HL-60/S4 treated with phorbol 12-myristate 13-acetate at 8.2 ng/mL for 4 days and 3 days (cell line): ENCODE measurements around the gene CEACAM6.

ENCODE experiments used
- in situ Hi-C: fragments of 300-500 bp; cut with MboI; formaldehyde crosslinking; loops from 2 replicates; pipeline ENCODE4 v1.15.0; 2022; ENCODE audit warnings: low sequenced_read_pairs

CEACAM6 gene

DNA sequence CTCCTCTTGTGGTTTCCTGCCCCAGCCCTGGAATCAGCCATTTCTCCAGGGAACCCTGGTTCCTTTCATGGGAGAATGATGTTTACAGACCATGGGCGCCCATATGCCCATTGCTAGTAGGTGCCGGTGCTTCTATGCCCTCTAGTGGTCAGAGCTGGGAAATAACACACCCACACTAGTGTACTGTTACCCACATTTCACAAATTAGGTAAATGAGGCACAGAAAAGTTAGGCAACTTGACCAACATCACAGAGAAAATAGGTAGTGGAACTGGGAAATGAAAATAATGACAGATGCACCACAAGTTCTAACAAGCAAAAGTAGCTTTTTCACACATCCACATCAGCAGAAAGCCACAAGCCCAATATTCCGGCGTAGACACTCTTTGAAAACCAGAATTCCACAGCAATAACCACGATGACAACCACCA lies 39.7 kb downstream of the CEACAM6 start:
- in situ Hi-C loops, result no loop called here

DNA sequence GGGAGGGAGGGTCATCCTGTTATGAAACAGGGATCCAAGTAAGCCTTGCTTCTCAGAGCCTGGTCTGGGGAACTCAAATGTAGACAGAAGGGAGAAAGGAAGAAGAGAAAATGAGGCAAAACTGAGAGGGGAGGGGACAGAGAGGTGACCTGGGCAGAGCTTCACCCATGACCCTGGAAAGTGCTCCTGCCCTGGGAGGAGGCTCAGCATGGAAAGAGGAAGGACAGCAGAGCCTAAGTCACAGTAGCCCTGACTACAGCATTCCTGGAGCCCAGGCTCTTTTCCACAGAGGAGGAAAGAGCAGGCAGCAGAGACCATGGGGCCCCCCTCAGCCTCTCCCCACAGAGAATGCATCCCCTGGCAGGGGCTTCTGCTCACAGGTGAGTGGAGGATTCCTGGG lies 41.0 kb downstream of the CEACAM6 start, which contains the start of gene CEACAM3:
TSS of gene CEACAM3 (plus strand) at position 226 of the 400 bp plus-strand sequence. CDS start at position 317, 91 bp downstream.
- in situ Hi-C loops, result no loop called here

DNA sequence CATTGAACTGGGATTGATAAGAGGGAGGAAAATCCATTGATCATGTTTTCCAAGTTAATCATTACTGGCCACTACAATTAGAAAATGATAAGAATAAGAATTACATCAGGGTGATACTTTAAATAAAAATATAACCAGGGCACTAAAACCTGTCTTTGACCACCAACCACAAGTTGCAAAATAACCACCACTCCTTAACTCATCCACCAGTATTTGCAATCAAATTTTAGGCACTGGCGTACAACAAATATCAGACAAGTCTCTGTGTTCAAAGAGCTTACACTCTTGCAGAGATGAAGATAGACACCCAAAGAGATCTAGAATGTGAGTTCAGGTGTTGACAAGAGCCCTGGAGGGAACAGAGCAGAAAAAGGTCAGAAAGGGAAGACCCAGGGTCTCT lies 41.6 kb downstream of the CEACAM6 start:
- in situ Hi-C loops, result no loop called here

DNA sequence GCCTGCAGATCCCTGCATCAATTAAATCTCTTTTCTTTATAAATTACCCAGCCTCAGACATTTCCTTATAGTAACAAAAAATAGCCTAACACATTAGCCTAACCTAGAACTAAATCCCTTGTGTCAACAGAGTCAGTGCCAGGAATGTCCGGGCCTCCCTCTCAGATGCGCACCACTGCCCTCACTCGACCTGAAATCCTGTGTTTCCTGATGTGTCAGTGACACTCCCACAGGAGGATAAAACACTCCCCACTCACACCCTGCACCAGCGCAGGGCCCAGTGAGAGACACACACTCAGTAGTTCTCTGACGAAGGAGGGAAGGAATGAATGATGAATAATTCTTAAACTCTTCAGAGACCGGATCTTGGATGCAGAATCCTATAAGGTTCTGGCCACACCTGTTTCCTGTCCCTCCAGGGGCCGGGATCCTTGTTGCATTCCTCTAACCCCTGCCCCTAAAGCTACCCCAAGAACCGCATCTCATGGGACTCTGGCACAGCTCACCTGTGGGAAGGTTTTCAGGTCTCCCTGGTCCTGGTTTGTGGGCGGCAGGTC lies 44.2 kb downstream of the CEACAM6 start:
- in situ Hi-C loops, result no loop called here

DNA sequence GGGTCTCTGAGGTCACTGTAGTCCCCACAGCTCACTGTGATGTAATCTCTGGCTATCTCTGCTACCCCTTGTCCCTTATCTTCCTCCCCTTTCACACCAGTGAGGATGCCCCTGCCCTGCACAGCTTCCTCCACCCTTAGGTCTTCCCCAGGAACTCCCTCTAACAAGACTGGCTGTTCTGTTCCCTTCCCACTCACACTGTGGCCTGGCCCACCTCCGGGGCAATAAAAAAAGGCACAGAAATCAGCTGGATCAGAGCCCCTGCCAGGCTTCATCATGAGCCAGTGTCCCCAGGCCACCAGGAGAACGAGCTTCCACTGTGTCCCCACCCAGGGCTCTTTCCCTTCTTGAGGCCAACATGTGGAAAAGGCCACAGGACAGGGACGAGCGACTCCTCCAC lies 45.7 kb downstream of the CEACAM6 start:
- in situ Hi-C loops, result no loop called here

DNA sequence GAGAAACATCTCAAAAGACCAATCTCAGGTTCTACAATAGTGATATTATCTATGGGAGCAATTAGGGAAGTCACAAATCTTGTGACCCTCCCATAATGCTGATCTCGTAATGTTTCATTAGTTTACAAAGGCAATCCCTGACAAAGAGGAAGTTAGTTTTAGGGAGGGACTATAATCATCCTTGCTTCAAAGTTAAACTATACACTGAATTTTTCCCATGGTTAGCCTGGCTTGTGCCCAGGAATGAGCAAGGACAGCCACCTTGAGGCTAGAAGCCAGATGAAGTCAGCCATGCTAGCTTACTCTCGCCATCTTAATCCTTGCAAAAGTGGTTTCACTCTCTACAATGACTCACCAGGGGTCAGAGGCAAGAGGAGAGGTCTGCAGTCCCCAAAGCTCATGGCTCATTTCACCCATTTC lies 46.5 kb downstream of the CEACAM6 start:
- in situ Hi-C loops, result no loop called here

DNA sequence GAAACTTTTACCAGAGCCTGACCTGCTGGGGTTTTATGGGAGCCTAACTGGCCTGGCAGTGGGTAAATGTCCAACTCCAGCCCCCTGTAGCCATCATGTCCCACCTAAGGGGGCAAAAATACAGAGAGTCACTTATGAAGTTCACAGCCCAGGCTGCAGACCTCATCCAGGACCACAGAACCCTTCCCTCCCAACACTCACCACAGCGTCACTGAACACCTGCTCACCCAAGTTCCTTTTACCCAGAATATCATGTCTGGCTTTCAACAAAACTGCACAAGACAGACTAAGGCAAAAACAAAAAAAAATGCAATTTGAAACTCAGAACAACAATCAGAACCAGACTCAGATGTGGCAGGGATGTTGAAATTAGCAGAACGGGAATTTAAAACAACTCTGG lies 47.4 kb downstream of the CEACAM6 start:
- in situ Hi-C loops, result no loop called here

DNA sequence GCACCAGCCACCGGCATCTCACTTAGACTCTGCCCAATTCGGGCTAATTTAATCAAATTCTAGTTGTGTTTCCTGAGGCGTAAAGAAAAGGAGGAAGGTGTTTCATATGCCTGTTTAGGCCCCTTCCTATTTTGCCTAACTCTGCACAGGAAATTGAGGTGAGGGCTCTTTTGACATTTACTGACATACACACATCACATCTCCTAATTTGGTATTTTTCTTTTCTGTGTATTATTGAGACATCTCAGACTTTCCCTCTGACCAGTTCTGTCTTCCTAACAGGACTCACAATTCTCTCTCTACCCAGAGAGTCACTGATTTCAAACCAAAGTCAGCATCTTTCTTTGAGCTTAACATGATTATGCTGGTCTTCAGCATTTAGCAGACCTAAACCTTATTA lies 49.0 kb downstream of the CEACAM6 start:
- in situ Hi-C loops, result no loop called here

DNA sequence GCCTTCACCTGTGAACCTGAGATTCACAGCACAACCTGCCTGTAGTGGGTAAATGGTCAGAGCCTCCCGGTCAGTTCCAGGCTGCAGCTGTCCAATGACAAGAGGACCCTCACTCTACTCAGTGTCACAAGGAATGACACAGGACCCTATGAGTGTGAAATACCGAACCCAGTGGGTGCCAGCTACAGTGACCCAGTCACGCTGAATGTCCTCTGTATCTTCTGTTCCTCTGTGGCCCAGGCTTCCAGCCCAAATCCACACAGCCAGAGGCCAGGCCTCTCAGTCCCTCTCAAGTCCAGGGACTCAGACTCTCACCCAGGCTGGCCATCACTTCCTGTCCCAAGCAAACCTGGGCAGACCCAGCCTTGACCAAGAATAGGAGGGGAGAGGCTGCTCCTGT lies 51.8 kb downstream of the CEACAM6 start:
- in situ Hi-C loops, result no loop called here

DNA sequence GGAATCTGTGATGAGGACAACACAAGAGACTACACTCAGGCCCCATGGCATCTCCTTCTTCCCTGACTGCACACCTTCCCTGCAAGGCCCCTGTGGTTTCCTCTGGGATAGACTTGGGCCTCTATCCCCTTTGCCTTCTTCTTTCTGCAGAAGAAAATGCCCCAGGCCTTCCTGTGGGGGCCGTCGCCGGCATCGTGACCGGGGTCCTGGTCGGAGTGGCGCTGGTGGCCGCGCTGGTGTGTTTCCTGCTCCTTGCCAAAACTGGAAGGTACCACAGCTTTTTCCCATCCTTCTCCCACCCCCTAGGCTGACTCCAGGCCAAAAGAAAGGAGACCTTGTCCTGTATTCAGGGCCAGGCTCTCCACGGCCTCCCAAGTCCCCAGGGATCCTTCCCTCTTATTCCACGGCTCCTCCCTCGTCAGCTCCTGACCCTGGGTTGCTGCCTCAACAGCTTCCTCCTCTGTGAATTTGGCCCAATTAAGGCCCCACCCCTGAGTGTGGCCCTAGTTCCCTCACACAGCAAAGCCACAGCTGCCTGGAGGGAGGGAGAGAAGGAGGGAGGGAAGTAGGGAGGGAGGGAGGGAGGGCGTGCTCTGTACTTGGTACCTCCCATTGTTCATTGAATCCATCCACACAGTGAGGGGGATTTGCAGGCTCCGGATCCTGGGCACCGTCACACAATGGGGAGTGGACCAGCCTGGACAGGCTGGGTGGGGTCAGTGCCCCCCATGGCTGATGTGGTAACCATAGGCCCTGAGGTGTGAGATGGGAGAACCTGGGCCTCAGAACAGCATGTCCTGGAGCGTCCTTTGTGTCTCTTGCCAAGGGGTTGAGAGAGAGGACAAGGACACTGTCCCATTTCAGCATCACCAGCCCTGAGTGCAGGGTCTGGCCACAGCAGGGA lies 53.6 kb downstream of the CEACAM6 start:
- in situ Hi-C loops, result no loop called here

DNA sequence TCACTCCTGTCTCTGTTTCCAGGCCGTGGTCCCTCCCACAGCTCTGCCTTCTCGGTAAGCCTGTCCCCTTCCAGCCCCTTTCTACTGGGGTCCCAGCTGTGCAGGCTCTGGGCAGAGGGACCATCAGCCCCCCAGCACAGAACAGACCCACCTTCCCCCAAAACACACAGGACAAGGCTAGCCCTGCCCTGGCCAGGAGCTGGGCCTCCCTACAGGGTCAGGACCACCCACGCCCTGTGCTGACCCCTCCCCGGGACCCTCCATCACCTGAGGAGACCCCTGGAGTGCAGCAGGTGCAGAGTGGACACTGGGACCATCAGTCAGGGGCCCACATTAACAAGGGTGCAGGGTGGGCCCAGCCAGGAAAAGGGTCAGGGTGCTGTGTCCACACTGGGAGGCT lies 55.0 kb downstream of the CEACAM6 start:
- in situ Hi-C loops, result no loop called here

DNA sequence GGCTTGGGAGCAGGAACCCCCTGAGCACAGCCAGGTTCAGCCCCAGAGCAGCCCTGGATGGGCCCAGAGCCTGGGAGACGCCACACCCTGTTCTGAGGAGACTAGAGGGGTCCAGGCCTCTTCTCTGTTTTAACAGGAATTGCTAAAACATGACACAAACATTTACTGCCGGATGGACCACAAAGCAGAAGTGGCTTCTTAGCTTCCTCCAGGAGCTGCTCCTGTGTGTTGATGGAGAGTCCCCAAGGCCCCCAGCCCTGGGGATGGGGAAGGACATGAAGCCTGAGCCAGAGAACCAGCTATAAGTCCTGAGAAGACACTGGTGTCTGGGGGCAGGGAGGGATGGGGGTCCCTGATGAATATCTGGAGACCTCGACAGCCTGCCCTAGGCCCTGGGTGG lies 55.7 kb downstream of the CEACAM6 start:
- in situ Hi-C loops, result no loop called here

DNA sequence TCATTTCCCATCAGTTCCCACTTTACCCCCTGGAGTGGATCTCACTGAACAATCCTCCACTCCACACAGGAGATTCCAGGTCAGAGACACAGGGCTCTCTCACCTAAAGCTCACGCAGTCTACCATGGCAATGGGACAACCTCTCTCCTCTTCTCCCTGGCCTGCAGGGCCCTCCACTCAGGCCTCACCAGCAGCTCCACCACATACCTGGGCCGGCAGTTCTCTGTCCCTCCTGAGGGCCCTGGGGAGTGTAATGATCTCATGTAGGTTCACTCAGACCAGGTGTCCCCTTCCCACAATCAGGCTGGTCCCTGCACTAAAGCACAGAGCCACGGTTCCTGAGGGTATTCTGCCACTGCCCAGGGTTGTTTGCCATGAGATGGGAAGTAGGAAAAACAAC lies 56.7 kb downstream of the CEACAM6 start:
- in situ Hi-C loops, result no loop called here

DNA sequence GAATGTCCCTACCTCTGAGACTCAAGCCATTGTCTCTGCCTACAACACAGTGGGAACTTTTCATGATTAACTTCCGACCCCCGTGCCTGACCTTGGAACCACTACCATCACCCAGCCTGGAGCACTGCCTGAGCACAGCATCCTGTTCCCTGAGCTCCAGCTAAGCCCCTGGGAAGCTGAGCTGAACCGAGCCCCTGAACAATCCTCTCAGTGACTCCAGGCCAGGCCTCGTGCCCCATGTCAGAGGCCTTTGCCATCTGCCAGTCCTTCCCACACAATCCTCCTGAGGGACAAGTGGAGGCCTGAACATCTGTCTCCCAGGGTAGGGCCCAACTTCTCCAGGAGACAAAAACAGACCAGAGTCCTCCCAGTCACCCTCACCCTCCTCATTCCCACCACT lies 58.6 kb downstream of the CEACAM6 start:
- in situ Hi-C loops, result no loop called here

DNA sequence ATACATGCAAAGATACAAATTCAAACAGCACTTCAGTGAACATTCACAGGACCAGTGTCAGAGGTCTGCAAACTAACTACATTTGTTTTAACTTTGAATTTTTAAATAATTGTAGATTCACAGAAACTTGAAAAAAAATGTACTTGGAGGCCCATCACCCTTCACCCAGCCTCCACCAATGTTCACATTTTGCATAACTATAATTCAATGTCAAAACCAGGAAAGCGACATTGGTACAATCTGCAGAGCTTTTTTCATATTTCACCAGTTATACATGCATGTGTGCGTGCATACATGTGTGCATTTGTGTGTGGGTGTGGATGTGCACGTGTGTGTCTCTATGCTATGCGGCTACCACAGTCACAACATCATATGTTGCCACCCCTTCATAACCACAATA lies 60.0 kb downstream of the CEACAM6 start:
- in situ Hi-C loops, result no loop called here

DNA sequence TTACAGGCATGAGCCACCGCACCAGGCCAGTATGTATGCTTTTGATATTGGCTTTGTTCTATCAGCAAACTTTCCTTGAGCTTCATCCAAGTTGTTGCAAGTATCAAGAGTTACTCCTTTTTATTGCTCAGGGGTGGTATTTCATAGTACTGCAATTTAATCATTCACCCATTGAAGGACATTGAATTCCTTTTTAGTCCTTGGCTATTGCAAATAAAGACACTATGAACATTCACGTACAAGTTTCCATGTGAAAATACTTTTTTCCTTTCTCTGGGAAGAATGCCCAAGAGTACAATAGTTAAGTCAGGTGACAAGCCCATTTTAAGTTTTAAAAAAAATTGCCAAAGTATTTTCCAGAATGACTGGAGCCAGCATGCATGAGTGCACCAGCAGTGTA lies 61.4 kb downstream of the CEACAM6 start:
- in situ Hi-C loops, result no loop called here

DNA sequence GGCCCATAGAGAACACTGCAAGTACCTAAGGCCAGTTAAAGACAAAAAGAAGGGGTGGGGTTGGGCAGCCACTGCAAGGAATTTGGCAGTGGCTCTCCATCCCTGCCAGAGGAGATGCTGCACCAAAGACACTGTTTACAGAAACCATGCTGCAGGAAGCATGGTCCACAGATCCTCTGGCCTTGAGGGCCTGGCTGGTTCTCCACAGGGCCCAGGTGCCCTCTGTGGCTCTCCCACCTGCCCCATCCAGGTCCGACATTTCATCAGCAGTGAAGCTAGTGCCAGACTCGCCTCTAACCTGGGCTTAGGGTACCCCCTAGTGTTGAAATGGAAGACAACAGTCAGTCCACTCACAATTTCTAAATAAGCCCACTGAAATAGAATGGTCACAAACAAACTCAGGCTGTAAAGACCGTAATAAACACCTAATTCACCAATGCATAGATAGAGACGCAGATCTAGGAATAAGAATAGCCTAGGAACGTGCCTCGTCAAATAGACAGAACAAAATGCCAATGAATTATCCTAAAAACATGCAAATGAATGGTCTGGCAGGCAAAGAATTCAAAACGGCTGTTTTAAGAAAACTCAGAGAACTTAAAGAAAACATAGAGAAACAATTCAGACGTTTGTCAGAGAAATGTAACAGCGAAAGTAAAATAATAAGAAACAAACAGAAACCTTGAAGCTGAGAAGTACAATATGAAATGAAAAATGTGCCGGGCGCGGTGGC lies 65.8 kb downstream of the CEACAM6 start:
- in situ Hi-C loops, result no loop called here
